KOPT-K1 (cell line): Measurements from ENCODE around the gene KLHL22.
A peak's percentile ranks its signal among the peaks of the same experiment; 100 is the strongest.
"Not testable (repeated sequence)": the region's sequence is repeated elsewhere in the genome, so short reads cannot be mapped to it uniquely, and the experiment has no call there.

Source experiments
- H3K27ac ChIP-seq: fragments of 200-600 bp; sonication (generic); 2 replicates; pipeline ENCODE4 v1.5.1; 2016; ENCODE audit warnings: antibody characterized with exemption, mild to moderate bottlenecking, low read depth, low read length; ENCODE audit not compliant: poor library complexity, severe bottlenecking
- H3K36me3 ChIP-seq: fragments of 200-600 bp; sonication (generic); 2 replicates; pipeline ENCODE4 v1.5.1; 2017; ENCODE audit warnings: antibody characterized with exemption, mild to moderate bottlenecking, low read length, moderate library complexity; ENCODE audit not compliant: insufficient read depth
- H3K9me3 ChIP-seq: fragments of 200-600 bp; sonication (generic); 2 replicates; pipeline ENCODE4 v1.5.1; 2017; ENCODE audit warnings: antibody characterized with exemption, low read length, mild to moderate bottlenecking; ENCODE audit not compliant: insufficient read depth, poor library complexity, severe bottlenecking

KLHL22 gene

GRCh38 chr22:20424932-20425565 is 70.5 kb downstream of the KLHL22 start:
- Histone ChIP-seq H3K27ac (no peak overlapping the region), H3K9me3 (no peaks in the 10 kb centered on the region), H3K36me3 (no peaks in the 10 kb centered on the region)

- Histone ChIP-seq H3K9me3 (no peaks in the 10 kb centered on the region), H3K27ac (no peak overlapping the region), H3K36me3 (no peaks in the 10 kb centered on the region)
These were observed 71.0 kb downstream of the KLHL22 start for GRCh38 chr22:20424568-20424931.

- no peaks in the 10 kb centered on the region for H3K9me3 ChIP-seq
- H3K27ac ChIP-seq: no peak overlapping the region
- no peaks in the 10 kb centered on the region for H3K36me3 ChIP-seq
These were observed 71.6 kb downstream of the KLHL22 start for GRCh38 chr22:20423906-20424551.

- Histone ChIP-seq H3K27ac (no peak overlapping the region), H3K36me3 (no peaks in the 10 kb centered on the region), H3K9me3 (no peaks in the 10 kb centered on the region)
These were observed 72.3 kb downstream of the KLHL22 start for GRCh38 chr22:20423008-20423905.

- Histone ChIP-seq H3K9me3 (no peaks in the 10 kb centered on the region), H3K36me3 (no peaks in the 10 kb centered on the region), H3K27ac (peak overlapping the region; percentile 9)
These were observed 73.2 kb downstream of the KLHL22 start for GRCh38 chr22:20422271-20423007.

- Histone ChIP-seq H3K9me3 (no peaks in the 10 kb centered on the region), H3K36me3 (no peaks in the 10 kb centered on the region), H3K27ac (no peak overlapping the region)
These were observed 74.1 kb downstream of the KLHL22 start for GRCh38 chr22:20421507-20421874.

GRCh38 chr22:20420157-20420842 is 75.3 kb downstream of the KLHL22 start:
- H3K27ac ChIP-seq: no peak overlapping the region
- H3K36me3 ChIP-seq: no peaks in the 10 kb centered on the region

GRCh38 chr22:20419664-20419951 is 76.0 kb downstream of the KLHL22 start:
- H3K36me3 ChIP-seq: no peaks in the 10 kb centered on the region
- H3K27ac ChIP-seq: no peak overlapping the region
- no peaks in the 10 kb centered on the region for H3K9me3 ChIP-seq

More at GRCh38 chr22:20420157-20420842, 75.3 kb downstream of the KLHL22 start:
- H3K9me3 ChIP-seq: no peaks in the 10 kb centered on the region

- H3K27ac ChIP-seq: no peak overlapping the region
- H3K9me3 ChIP-seq: no peaks in the 10 kb centered on the region
- H3K36me3 ChIP-seq: no peaks in the 10 kb centered on the region
These were observed 77.3 kb downstream of the KLHL22 start for GRCh38 chr22:20418211-20418788.

GRCh38 chr22:20415699-20416098 is 79.9 kb downstream of the KLHL22 start:
- H3K36me3 ChIP-seq, H3K27ac ChIP-seq, H3K9me3 ChIP-seq: not testable (repeated sequence)

- not testable (repeated sequence) for H3K9me3 ChIP-seq, H3K27ac ChIP-seq, H3K36me3 ChIP-seq
These were observed 80.4 kb downstream of the KLHL22 start for GRCh38 chr22:20415241-20415640.

GRCh38 chr22:20414450-20414849 is 81.1 kb downstream of the KLHL22 start:
- no peak overlapping the region for H3K27ac ChIP-seq
- no peaks in the 10 kb centered on the region for H3K9me3 ChIP-seq
- H3K36me3 ChIP-seq: no peaks in the 10 kb centered on the region

- Histone ChIP-seq H3K36me3 (no peaks in the 10 kb centered on the region), H3K27ac (no peak overlapping the region), H3K9me3 (no peaks in the 10 kb centered on the region)
These were observed 81.5 kb downstream of the KLHL22 start for GRCh38 chr22:20414059-20414440.

- Histone ChIP-seq H3K9me3 (no peaks in the 10 kb centered on the region), H3K36me3 (no peaks in the 10 kb centered on the region), H3K27ac (no peak overlapping the region)
These were observed 82.2 kb downstream of the KLHL22 start for GRCh38 chr22:20413217-20414058.
